Kidney (tissue), 14 donors: ENCODE results near the gene ADAMTS17. TPM values are rescaled to one million over a fixed set of nuclear protein-coding genes. Genes with fewer than 3 reads are reported as not detected.
"Not testable (repeated sequence)": the region's sequence is repeated elsewhere in the genome, so short reads cannot be mapped to it uniquely, and the experiment has no call there.

Source experiments
- DNase-seq, 5 donors: peaks; one replicate each; pipeline ENCODE4 v3.0.0-alpha.2; 2013 to 2020
- FAIRE-seq: peaks from 2 replicates; lab custom pipeline; 2012; peaks lifted over from hg19 to GRCh38; lab: Jason Lieb, UNC
- H3K27ac ChIP-seq, 2 donors: one replicate each; pipeline ENCODE4 v1.7.0; 2013; ENCODE audit warnings: low read depth in 2 of 2, low read length in 2 of 2, inconsistent platforms in 1 of 2
- H3K27me3 ChIP-seq: one replicate; pipeline ENCODE4 v1.7.1; 2013; ENCODE audit warnings: low read length, inconsistent platforms; ENCODE audit not compliant: control insufficient read depth, insufficient read depth
- H3K36me3 ChIP-seq, 3 donors: one replicate each; pipeline versions ENCODE4 v1.7.0 to v1.7.1; 2013; ENCODE audit warnings: low read length in 3 of 3, control low read depth in 1 of 3, inconsistent platforms in 1 of 3; ENCODE audit not compliant: insufficient read depth in 3 of 3, control insufficient read depth in 2 of 3
- H3K4me1 ChIP-seq, 3 donors: one replicate each; pipeline versions ENCODE4 v1.7.0 to v1.7.1; 2013; ENCODE audit warnings: low read length in 3 of 3, inconsistent platforms in 1 of 3, low read depth in 1 of 3; ENCODE audit not compliant: control insufficient read depth in 2 of 3, insufficient read depth in 2 of 3
- H3K4me3 ChIP-seq, 3 donors: one replicate each; pipeline versions ENCODE4 v1.7.0 to v1.8.1; 2013; ENCODE audit warnings: low read length in 3 of 3, control low read depth in 1 of 3, inconsistent platforms in 1 of 3
- H3K9ac ChIP-seq, 3 donors: one replicate each; pipeline versions ENCODE4 v1.7.0 to v1.7.1; 2013; ENCODE audit warnings: low read length in 3 of 3, control low read depth in 1 of 3, inconsistent platforms in 1 of 3
- H3K9me3 ChIP-seq, 3 donors: one replicate each; pipeline versions ENCODE4 v1.7.0 to v1.7.1; 2013; ENCODE audit warnings: low read length in 3 of 3, control low read depth in 1 of 3, inconsistent platforms in 1 of 3; ENCODE audit not compliant: control insufficient read depth in 2 of 3, insufficient read depth in 1 of 3
- intact Hi-C: fragments of 100-400 bp; cut with DNase I; formaldehyde crosslinking; loops from one replicate; pipeline ENCODE4 v1.11.1; 2022
- polyA plus RNA-seq: library from polyadenylated mRNA; stranded (reverse); fragments of 350-450 nt; fragmentation: Illumina TruSeq; extraction: RNeasy Lipid Tissue Mini Kit (QIAGEN cat#74804); gene quantifications from one replicate; pipeline ENCODE4 v1.2.3, GENCODE V29; 2014; ENCODE audit warnings: low read depth, low replicate concordance; ENCODE audit not compliant: insufficient read depth
- total RNA-seq: library from RNA; stranded (reverse); fragmentation: NEBNext Ultra II Directional; extraction: Animal tissue kit (Norgen Biotek cat#: 25700); gene quantifications from one replicate; pipeline ENCODE4 v1.2.1, GENCODE V29; 2021
- TF ChIP-seq, protein P1 (sequence below): IDR thresholded peaks from 3 replicates; pipeline ENCODE4 v1.5.1; 2012; ENCODE audit warnings: mild to moderate bottlenecking, moderate library complexity, borderline replicate concordance; ENCODE audit not compliant: insufficient read depth; ENCODE audit errors: extremely low read depth
- donor health status: control.
- donor health status: control.
- donor health status: control.
- donor health status: control.
- donor health status: control.
- donor health status: DM: yes; HTN: yes; CAD: no.
- donor health status: Normal renal cell carcinoma (clear cell type).

ADAMTS17 gene
- total and polyA plus RNA-seq, 2 donors from 2014 or later = 1.7 to 2.2 TPM

DNA sequence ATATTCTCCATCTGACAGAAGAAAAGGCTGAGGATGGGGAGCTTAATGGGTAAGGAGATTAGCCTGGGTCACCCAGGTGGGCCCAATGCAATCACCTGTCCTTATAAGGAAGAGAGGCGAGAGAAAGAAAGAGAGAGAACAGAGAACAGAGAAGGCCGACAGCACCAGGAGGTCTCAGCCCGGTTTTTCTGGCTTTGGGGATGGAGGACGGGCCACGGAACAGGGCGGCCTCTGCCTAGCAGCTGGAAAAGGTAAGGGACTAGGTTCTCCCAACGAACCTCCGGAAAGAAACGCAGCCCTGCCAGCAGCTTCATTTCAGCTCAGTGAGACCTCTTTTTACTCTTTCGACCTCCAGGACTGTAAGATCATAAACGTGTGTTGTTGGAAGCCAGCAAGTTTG is 412.5 kb downstream of the ADAMTS17 start:
- intact Hi-C loops = no loop called here
- Histone ChIP-seq H3K9ac (peak overlapping the region in 1 of 3 donors; percentile 87), H3K9me3 (no peaks in the 10 kb centered on the region), H3K36me3 (no peaks in the 10 kb centered on the region), H3K27ac (no peak overlapping the region), H3K27me3 (peaks cover 2% of the 10 kb centered on the region), H3K4me1 (peaks cover 0 to 8% (median 6%) of the 10 kb centered on the region in 3 donors), H3K4me3 (peak overlapping the region in 1 of 3 donors; percentile 74)
- no peak for FAIRE-seq
- TF ChIP-seq, protein P1, sequence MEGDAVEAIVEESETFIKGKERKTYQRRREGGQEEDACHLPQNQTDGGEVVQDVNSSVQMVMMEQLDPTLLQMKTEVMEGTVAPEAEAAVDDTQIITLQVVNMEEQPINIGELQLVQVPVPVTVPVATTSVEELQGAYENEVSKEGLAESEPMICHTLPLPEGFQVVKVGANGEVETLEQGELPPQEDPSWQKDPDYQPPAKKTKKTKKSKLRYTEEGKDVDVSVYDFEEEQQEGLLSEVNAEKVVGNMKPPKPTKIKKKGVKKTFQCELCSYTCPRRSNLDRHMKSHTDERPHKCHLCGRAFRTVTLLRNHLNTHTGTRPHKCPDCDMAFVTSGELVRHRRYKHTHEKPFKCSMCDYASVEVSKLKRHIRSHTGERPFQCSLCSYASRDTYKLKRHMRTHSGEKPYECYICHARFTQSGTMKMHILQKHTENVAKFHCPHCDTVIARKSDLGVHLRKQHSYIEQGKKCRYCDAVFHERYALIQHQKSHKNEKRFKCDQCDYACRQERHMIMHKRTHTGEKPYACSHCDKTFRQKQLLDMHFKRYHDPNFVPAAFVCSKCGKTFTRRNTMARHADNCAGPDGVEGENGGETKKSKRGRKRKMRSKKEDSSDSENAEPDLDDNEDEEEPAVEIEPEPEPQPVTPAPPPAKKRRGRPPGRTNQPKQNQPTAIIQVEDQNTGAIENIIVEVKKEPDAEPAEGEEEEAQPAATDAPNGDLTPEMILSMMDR = no peak
- DNase-seq = peak in 1 of 5 donors; percentile 66

DNA sequence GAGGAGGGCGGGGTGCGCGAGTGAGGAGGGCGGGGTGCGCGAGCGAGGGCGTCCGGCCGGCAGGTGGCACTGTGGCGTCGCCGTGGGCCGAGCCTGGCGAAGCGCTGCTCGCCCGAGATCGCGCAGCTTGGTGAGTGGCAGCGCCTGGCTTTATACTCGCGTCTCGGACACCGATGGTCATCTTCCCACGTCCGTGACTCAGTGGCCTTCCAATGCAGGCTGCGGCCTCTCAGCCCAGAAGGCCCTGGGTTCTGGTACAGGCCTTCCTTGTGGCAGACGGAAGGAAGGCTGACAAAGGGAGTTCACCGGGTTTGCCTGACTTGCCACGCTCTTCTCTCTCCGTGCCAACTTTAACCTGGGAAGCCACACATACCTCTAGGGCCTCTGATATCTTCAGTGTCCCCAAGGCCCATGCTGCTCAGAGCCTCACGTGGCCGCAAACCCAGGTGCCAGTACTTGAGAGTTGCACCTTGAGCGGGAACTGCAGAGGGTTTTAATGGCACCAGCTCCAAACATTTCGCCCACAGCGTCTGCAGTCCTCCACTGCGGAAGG is 413.3 kb downstream of the ADAMTS17 start:
- H3K27ac ChIP-seq = peak overlapping the region; percentile 79 to 87
- TF ChIP-seq, protein P1 = peak; percentile 82
- peak; percentile 71 to 94 (median 85) for DNase-seq
- peaks cover 0 to 8% (median 6%) of the 10 kb centered on the region in 3 donors for H3K4me1 ChIP-seq
- H3K9ac ChIP-seq = peak overlapping the region in 2 of 3 donors; percentile 71 to 87
- H3K36me3 ChIP-seq = no peaks in the 10 kb centered on the region
- H3K4me3 ChIP-seq = peak overlapping the region; percentile 49 to 77 (median 74)
- peaks cover 2% of the 10 kb centered on the region for H3K27me3 ChIP-seq
- FAIRE-seq = no peak
- no peaks in the 10 kb centered on the region for H3K9me3 ChIP-seq
- intact Hi-C loops = no loop called here

DNA sequence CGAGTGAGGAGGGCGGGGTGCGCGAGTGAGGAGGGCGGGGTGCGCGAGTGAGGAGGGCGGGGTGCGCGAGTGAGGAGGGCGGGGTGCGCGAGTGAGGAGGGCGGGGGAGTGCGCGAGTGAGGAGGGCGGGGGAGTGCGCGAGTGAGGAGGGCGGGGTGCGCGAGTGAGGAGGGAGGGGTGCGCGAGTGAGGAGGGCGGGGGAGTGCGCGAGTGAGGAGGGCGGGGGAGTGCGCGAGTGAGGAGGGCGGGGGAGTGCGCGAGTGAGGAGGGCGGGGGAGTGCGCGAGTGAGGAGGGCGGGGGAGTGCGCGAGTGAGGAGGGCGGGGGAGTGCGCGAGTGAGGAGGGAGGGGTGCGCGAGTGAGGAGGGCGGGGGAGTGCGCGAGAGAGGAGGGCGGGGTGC is 415.2 kb downstream of the ADAMTS17 start:
- H3K9ac ChIP-seq, H3K36me3 ChIP-seq, H3K9me3 ChIP-seq, FAIRE-seq, H3K27me3 ChIP-seq, H3K27ac ChIP-seq, H3K4me1 ChIP-seq, H3K4me3 ChIP-seq, intact Hi-C loops, DNase-seq: not testable (repeated sequence)

DNA sequence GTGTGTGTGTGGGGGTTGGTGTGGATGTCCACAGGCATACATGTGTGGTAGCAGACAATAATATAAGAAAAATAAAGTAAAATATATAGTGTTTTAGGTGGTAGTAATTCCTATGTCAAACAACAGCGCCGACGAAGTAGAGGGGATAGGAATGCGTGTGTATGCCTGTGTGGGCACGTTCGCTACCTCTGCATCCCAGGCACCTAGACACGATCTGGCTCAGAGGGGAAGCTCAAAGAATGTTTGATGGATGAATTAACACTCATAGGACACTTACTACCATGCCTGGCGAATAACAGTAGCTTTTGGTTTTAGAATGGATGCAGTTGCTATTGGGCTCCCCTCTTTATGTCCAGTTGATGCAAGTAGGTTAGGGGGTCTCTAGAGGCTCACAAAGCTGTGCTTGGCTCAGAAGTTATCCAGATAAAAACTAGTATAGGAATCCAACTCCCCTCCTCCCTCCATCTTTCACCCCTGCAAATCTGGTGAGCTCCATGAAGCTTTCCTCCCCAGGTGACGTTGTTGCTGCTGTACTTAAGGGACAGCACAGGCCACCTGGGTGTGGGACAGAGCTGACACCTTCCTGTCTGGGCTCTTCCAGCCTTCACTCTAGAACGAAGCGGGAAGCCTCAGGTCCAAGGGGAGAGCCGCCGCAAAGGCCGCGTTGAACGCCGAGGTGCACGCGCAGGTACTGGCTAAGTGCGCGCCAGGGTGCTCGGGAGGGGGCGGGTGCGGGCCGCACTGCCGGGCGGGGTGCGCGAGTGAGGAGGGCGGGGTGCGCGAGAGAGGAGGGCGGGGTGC is 415.9 kb downstream of the ADAMTS17 start:
- Histone ChIP-seq H3K4me3 (peak overlapping the region; percentile 49 to 55 (median 53)), H3K4me1 (peaks cover 0 to 8% (median 6%) of the 10 kb centered on the region in 3 donors), H3K9me3 (no peaks in the 10 kb centered on the region), H3K9ac (peak overlapping the region in 2 of 3 donors; percentile 10 to 34), H3K36me3 (no peaks in the 10 kb centered on the region), H3K27me3 (peaks cover 2% of the 10 kb centered on the region), H3K27ac (peak overlapping the region in 1 of 2 donors; percentile 15)
- DNase-seq = peak; percentile 46 to 92 (median 64)
- intact Hi-C loops = no loop called here
- TF ChIP-seq, protein P1 = no peak
- no peak for FAIRE-seq
